Large intestine (tissue), 3 donors: Measurements from ENCODE around the gene CACNA1A. TPM values are rescaled to one million over a fixed set of nuclear protein-coding genes. Genes with fewer than 3 reads are reported as not detected.
A peak's percentile ranks its signal among the peaks of the same experiment; 100 is the strongest.

ENCODE experiments used
- DNase-seq, 2 donors: peaks; one replicate each; pipeline versions ENCODE4 v3.0.0 to v3.0.0-alpha.2; 2013
- H3K27ac ChIP-seq: one replicate; pipeline ENCODE4 v1.5.1; 2013; ENCODE audit warnings: low read length
- H3K27me3 ChIP-seq: 2 replicates; pipeline ENCODE4 v1.6.1; 2013; ENCODE audit warnings: low read length; ENCODE audit not compliant: control insufficient read depth, insufficient read depth
- H3K36me3 ChIP-seq: 2 replicates; pipeline ENCODE4 v1.6.1; 2013; ENCODE audit warnings: low read length; ENCODE audit not compliant: control insufficient read depth, insufficient read depth
- H3K4me1 ChIP-seq: one replicate; pipeline ENCODE4 v1.6.1; 2013; ENCODE audit warnings: low read length; ENCODE audit not compliant: control insufficient read depth, insufficient read depth
- H3K4me3 ChIP-seq: one replicate; pipeline ENCODE4 v1.5.1; 2013; ENCODE audit warnings: low read length
- H3K9me3 ChIP-seq: one replicate; pipeline ENCODE4 v1.6.1; 2013; ENCODE audit warnings: mild to moderate bottlenecking, low read depth, low read length, moderate library complexity; ENCODE audit not compliant: control insufficient read depth
- WGBS: methylation state at CpG from one replicate; pipeline ENCODE4 v1.1.5; 2013; ENCODE audit warnings: low lambda C conversion rate; ENCODE audit not compliant: insufficient coverage; 5-methylcytosine and 5-hydroxymethylcytosine counted together
- polyA plus RNA-seq: library from polyadenylated mRNA; unstranded; fragments of 120-200 nt; gene quantifications from one replicate; pipeline ENCODE4 v1.2.1, GENCODE V29; 2013

Gene CACNA1A
- polyA plus RNA-seq, 1 donor, result 14.8 TPM

DNA sequence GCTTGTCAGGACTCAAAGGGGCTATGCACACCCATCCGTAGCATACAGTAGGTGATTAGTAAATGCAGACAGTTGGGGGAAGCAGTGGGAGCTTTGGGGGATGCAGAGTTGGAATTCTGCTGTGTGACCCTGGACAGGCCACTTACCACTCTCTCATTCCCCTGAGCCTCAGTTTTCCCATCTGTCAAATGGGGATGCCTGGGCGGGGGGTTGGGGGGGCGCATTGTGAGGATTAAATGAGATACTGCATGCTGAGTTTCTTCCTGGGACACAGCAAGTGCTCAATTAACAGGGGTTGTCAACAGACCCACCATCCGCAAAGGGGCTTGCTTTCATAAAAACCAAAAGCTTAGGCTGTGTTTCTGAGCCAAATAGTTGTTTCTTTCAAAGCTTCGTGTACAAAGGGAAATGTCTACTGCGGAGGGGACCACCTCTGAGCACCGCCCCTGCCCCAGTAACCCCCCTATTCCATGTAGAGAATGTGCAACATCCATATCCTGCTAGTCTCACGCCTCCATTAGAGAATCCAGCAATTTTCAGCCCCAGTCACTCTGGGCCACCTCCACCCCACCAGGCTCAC, 223.7 kb downstream of the CACNA1A start:
- Histone ChIP-seq H3K36me3 (no peaks in the 10 kb centered on the region), H3K27ac (no peak overlapping the region), H3K4me3 (no peak overlapping the region), H3K4me1 (no peaks in the 10 kb centered on the region), H3K9me3 (no peaks in the 10 kb centered on the region), H3K27me3 (no peaks in the 10 kb centered on the region)
- DNase-seq, result no peak
- WGBS, result 60% methylated on average over 1 of the region's 8 CpGs

DNA sequence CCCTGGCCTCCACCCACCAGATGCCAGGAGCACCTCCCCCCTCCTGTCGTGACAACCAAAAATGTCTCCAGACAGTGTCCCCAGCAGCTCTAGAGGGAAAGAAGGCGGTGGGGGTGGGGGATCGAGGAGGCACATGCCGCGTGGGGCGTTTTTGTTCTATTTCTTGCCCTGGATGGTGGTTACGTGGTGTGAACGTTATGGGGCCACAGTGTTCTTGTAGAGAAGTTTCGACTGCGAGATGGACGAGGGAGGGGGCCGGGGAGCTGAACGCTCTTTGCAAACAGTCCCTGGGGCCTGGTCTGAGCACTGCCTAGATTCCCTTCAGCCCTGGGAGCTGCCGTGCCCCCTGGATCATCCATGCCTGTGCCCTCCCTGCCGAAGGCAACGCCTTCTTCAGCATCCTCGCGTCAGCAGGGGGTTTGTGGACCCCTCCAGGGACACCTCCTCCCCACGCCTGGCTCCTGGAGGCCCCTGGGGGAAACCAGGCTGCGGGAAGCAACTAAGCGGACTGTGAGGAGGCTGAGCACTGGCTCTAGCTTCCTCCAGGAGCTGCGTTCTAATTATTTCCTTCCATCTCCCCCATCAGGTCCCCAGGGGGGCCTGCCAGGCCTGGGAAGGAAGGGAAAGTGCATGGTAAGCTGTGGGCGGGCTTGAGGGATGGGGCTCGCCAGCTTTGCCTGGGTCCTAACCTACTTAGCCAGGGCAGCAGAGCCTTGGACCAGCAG, 224.6 kb downstream of the CACNA1A start:
- no peak for DNase-seq
- Histone ChIP-seq H3K27ac (no peak overlapping the region), H3K9me3 (no peaks in the 10 kb centered on the region), H3K36me3 (no peaks in the 10 kb centered on the region), H3K4me1 (no peaks in the 10 kb centered on the region), H3K4me3 (no peak overlapping the region), H3K27me3 (no peaks in the 10 kb centered on the region)
- no CpG with 5 or more reads among the region's 24 CpGs for WGBS

DNA sequence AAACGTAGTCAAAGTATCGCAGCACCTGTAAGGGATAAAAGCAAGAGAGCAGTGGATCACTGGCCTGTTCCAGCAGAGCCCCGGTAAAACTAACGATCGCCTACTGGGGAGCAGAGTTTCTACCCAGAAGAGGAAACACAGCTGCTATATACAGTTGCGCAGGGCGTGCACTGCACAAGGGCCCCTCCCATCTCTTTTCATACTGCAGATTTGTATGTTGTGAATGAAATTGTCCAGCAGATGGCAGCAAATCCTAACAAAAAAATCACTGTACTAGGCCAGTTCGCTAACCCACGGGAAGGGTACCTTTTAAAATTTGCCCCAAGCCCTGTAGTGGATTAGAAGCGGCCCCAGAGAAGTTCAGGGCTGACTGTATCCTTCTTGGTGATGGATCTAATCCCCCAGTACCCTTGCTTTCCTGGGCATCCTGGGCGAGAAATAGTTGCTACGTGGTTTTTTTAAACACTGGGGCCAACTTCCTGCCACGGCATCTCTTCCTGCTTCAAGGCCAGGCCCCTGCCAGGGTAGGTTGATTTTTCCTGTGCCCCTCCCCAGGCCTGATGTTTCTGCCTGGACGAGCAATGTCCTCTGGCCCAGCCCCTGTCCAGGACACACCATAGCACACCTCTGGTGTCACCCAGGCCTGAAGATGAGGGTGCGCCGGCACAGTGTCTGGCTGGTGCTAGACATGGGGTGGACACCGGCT, 229.0 kb downstream of the CACNA1A start:
- peak; percentile 30 to 44 for DNase-seq
- WGBS, result no CpG with 5 or more reads among the region's 17 CpGs
- Histone ChIP-seq H3K27me3 (no peaks in the 10 kb centered on the region), H3K36me3 (no peaks in the 10 kb centered on the region), H3K27ac (no peak overlapping the region), H3K9me3 (no peaks in the 10 kb centered on the region), H3K4me3 (no peak overlapping the region), H3K4me1 (no peaks in the 10 kb centered on the region)

DNA sequence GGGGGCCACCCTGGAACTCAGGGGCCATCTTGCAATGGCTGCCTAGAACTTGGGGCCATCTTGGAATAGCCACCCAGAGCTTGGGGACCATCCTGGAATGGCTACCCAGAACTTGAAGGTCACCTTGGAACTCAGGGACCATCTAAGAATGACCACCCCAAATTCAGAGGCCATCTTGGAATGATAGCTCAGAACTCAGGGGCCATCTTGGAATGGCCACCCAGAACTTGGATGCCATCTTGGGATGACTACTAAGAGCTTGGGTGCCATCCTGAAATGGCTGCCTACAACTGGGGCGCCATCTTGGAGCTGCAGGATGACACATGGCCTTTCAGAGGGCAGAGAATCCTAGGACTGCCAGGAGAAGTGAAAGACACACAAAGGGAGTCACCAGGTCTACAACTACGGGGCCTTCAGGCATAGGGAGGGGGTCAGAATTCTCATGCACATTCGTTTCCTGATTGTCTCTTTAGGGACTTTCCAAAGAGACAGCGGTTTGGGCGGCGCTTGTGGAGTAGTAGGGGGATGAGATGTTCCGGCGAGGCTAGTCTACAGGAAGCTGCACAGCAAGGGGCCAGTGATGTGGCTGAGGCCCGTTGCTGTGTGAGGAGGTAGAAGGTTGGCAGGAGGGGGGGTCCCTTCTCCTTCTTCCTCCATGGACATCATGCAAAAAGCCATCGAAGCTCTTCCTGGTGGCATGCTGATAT, 231.1 kb downstream of the CACNA1A start:
- no peaks in the 10 kb centered on the region for H3K36me3 ChIP-seq
- DNase-seq, result no peak
- no peaks in the 10 kb centered on the region for H3K9me3 ChIP-seq
- H3K27ac ChIP-seq, result no peak overlapping the region
- no peaks in the 10 kb centered on the region for H3K27me3 ChIP-seq
- H3K4me1 ChIP-seq, result no peaks in the 10 kb centered on the region
- no CpG with 5 or more reads among the region's 10 CpGs for WGBS
- H3K4me3 ChIP-seq, result no peak overlapping the region

DNA sequence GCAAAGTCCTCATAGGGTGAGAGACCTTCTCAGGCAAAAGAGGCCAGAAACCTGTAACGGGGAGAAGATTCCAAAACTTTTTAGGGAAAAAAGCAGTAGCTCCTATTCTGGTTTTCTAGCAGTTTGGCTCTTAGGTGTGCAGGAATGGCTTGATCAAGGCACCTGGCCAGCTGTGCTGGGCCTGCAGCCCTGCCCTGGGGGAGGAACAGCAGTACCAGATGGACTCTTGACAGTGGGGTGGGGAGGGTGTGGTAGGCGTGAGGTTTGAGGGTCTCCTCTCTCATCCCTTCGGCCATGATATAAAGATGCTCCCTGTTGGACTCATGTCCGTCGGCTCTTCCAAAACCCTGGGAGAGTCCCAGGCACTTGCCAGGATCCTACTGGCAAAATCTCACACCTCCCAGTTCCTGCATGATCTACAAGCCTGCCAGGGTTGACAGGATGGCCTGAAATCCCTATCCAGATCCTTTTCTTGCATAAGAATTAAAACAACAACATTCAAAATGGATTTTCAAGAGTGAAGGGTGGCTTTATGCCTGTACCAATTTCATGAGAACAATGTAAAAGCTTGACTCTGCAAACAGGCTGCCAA, 235.7 kb downstream of the CACNA1A start:
- DNase-seq, result no peak
- Histone ChIP-seq H3K4me1 (no peaks in the 10 kb centered on the region), H3K4me3 (no peak overlapping the region), H3K27ac (no peak overlapping the region), H3K36me3 (no peaks in the 10 kb centered on the region), H3K27me3 (no peaks in the 10 kb centered on the region), H3K9me3 (no peaks in the 10 kb centered on the region)
- no CpG with 5 or more reads among the region's 5 CpGs for WGBS

DNA sequence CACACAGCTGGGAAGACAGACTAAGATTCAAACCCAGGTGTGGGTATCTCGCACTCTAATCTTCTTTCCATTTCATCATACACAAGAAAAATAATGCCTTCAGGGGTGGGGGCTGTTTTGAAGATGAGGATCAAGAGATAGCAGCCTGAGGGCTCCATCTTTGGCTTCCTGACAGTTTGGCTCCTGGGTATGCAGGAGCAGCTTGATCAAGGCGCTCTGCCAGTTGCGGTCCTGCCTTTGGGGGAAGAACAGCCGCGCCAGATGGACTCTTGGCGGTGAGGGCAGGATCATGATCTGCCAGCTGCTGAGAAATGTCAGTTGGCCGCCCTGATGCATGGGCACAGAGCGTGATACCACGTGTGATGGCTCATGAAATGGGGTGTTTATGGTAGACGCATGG, 236.9 kb downstream of the CACNA1A start:
- WGBS, result no CpG with 5 or more reads among the region's 10 CpGs
- DNase-seq, result no peak
- H3K9me3 ChIP-seq, result no peaks in the 10 kb centered on the region
- peaks cover 2% of the 10 kb centered on the region for H3K27me3 ChIP-seq
- no peaks in the 10 kb centered on the region for H3K4me1 ChIP-seq
- H3K4me3 ChIP-seq, result no peak overlapping the region
- H3K36me3 ChIP-seq, result no peaks in the 10 kb centered on the region
- no peak overlapping the region for H3K27ac ChIP-seq

DNA sequence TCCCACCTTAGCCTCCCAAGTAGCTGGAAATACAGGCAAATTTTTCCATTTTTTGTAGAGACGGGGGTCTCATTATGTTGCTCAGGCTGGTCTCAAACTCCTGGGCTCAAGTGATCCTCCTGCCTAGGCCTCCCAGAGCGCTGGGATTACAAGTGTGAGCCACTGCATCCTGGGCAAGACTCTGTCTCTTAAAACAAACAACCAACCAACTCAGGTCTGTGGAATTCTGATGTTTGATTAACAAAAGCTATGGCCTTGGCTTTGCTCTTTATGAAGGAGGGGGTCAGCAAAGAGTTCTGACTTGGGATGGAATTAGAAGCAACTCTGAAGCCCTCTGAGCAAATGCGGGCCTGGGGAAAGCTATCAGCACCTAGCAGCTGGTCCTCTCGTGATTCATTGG, 238.4 kb downstream of the CACNA1A start:
- Histone ChIP-seq H3K9me3 (no peaks in the 10 kb centered on the region), H3K27ac (no peak overlapping the region), H3K4me3 (no peak overlapping the region), H3K27me3 (peaks cover 3% of the 10 kb centered on the region), H3K4me1 (no peaks in the 10 kb centered on the region), H3K36me3 (no peaks in the 10 kb centered on the region)
- WGBS, result 100% methylated on average over 1 of the region's 4 CpGs
- no peak for DNase-seq

DNA sequence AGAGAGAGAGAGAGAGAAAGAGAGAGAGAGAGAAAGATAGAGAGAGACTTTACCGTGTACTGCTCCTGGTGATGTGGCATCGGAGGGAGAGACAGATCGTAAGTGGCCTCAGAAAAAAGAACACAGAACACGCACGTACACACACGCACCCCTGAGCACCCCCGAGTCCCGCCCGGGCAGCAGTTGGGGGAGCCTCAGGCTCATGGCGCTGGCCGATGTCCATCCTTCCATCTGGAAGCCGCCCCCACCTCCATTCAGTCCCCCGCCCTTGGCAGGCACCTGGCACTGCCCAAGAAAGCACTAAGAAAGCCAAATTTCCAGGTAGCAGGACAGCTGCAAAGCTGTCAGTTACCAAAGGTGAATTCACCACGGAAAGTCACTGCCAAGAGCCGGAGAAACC, 239.1 kb downstream of the CACNA1A start:
- Histone ChIP-seq H3K4me1 (no peaks in the 10 kb centered on the region), H3K36me3 (no peaks in the 10 kb centered on the region), H3K27ac (no peak overlapping the region), H3K4me3 (no peak overlapping the region), H3K9me3 (no peaks in the 10 kb centered on the region), H3K27me3 (peaks cover 3% of the 10 kb centered on the region)
- no peak for DNase-seq
- 69% methylated on average over 2 of the region's 15 CpGs for WGBS

DNA sequence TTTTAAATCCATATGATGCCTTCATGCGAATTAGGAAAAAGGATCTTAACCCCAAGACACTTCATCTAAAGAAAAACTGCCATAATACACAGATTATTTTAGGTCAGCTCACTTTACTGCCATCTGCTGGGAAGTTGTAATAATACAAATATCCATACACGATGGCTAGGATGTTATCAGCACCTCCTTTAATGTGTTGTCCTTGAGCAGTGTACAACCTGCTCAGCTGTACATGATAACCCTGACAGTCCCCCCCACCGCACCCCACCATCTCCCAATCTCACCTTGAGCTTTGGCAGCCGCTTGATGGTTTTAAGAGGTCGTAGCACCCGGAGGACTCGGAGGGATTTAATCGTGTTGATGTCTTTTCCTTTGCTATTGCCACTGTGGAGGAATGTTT, 243.8 kb downstream of the CACNA1A start:
- H3K27me3 ChIP-seq, result peaks cover 3% of the 10 kb centered on the region
- no peak overlapping the region for H3K4me3 ChIP-seq
- H3K36me3 ChIP-seq, result no peaks in the 10 kb centered on the region
- H3K9me3 ChIP-seq, result no peaks in the 10 kb centered on the region
- H3K4me1 ChIP-seq, result no peaks in the 10 kb centered on the region
- DNase-seq, result peak; percentile 32 to 50
- no peak overlapping the region for H3K27ac ChIP-seq
- WGBS, result no CpG with 5 or more reads among the region's 8 CpGs
